NB4 (cell line): Measurements from ENCODE around the gene ATXN1.
"Not testable (repeated sequence)": the region's sequence is repeated elsewhere in the genome, so short reads cannot be mapped to it uniquely, and the experiment has no call there.

ENCODE experiments used
- DNase-seq: peaks from one replicate; pipeline ENCODE4 v3.0.0; 2010; ENCODE audit warnings: low read depth
- H3K4me3 ChIP-seq: one replicate; pipeline ENCODE4 v1.5.1; 2011; ENCODE audit warnings: mild to moderate bottlenecking, low read depth, low read length, moderate library complexity
- MYC ChIP-seq: IDR thresholded peaks from 2 replicates; pipeline ENCODE4 v1.6.1; 2011; ENCODE audit warnings: low read depth, low read length
- POLR2A ChIP-seq: IDR thresholded peaks from 2 replicates; pipeline ENCODE4 v1.6.1; 2011; ENCODE audit warnings: mild to moderate bottlenecking; ENCODE audit not compliant: insufficient read length; ENCODE audit errors: extremely low read depth
- TF ChIP-seq, protein P1 (sequence below): IDR thresholded peaks from 2 replicates; pipeline ENCODE4 v1.6.1; 2011; ENCODE audit warnings: low read depth, low read length
- TF ChIP-seq, protein P2 (sequence below): IDR thresholded peaks from one replicate; pipeline ENCODE4 v1.5.1; 2012; ENCODE audit warnings: low read depth, low read length

The ATXN1 gene

DNA sequence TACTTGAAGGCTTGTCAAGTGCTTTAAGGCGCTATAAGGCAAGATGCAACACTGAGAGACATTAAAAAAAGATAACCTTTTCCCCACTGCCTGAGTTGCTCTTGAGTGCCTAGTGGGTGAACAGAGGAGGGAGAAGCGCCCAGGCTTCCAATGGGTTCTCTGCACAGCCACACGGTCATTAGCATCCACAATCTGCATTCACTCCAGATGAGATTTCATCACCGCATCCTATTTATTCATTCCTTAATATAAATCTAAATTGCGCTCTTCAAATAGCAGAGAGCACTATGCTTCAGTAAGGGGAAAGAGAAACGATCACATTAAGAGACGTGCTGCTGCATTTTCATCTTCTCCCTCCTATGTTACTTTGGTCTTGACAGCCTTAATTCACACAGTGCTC is 219.2 kb downstream of the ATXN1 start:
- TF ChIP-seq MYC = no peak
- TF ChIP-seq, protein P1, sequence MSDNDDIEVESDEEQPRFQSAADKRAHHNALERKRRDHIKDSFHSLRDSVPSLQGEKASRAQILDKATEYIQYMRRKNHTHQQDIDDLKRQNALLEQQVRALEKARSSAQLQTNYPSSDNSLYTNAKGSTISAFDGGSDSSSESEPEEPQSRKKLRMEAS = no peak
- TF ChIP-seq POLR2A = no peak
- TF ChIP-seq, protein P2, sequence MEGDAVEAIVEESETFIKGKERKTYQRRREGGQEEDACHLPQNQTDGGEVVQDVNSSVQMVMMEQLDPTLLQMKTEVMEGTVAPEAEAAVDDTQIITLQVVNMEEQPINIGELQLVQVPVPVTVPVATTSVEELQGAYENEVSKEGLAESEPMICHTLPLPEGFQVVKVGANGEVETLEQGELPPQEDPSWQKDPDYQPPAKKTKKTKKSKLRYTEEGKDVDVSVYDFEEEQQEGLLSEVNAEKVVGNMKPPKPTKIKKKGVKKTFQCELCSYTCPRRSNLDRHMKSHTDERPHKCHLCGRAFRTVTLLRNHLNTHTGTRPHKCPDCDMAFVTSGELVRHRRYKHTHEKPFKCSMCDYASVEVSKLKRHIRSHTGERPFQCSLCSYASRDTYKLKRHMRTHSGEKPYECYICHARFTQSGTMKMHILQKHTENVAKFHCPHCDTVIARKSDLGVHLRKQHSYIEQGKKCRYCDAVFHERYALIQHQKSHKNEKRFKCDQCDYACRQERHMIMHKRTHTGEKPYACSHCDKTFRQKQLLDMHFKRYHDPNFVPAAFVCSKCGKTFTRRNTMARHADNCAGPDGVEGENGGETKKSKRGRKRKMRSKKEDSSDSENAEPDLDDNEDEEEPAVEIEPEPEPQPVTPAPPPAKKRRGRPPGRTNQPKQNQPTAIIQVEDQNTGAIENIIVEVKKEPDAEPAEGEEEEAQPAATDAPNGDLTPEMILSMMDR = no peak
- no peak for DNase-seq
- H3K4me3 ChIP-seq = no peak overlapping the region

DNA sequence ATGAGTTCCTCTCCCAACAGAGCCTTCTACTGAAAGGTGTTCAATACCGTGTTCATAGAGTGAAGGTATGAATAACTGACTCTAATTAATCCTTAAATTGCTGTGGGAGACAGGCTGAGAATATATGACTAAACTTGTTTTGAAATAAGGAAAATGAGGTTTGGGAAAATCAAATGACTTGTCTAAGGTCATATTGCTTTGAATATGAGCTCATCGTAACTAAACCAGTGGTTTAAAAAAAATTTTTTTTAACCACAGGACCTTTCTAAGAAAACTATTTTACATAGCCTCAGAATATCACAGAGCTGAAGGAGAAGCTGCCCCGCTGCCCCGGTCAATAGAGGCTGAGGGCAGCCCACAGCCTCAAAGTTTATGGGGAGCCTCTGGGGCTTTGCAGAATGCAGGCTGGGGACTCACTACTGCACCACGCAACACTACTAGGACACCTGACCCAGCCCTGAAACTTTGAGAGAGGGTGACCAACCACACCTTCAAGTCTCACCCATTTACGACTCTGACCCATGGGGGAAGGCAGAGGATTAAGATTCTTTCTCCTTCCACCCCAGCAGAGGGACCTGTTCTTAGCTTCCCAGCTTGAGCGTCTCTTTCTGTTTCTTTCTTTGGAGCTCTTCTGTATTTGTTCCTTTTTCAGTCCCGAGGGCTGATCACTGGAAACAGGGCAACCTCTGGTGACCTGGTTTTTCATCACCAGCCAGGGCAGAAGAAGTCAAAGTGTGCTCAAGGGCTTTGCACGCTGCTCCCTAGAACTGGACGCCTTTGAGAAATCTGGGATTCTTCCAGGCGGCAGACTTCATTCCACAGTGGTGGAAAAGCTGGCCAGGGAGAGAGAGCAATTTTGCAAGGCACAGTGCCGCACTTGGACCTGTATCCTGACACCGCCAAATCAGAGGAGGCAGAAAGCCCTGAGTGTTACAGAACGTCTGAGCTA is 220.2 kb downstream of the ATXN1 start:
- no peak overlapping the region for H3K4me3 ChIP-seq
- TF ChIP-seq, protein P1 = no peak
- TF ChIP-seq, protein P2 = no peak
- no peak for TF ChIP-seq POLR2A
- no peak for DNase-seq

DNA sequence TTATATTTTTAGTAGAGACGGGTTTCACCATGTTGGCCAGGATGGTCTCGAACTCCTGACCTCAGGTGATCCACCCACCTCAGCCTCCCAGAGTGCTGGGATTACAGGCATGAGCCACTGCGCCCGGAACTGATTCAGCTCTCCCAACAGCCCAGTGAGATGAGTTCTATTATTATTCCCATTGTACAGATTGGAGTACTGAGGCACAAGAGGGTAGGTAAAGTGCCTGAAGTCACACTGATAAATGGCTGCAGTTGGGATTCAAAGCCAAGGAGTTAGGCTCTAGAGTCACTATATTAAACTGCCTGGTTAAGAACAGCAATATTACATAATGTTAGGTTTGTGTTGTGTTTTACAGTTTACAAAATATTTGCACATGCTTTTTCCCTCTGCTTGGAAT is 220.9 kb downstream of the ATXN1 start:
- not testable (repeated sequence) for DNase-seq, H3K4me3 ChIP-seq

DNA sequence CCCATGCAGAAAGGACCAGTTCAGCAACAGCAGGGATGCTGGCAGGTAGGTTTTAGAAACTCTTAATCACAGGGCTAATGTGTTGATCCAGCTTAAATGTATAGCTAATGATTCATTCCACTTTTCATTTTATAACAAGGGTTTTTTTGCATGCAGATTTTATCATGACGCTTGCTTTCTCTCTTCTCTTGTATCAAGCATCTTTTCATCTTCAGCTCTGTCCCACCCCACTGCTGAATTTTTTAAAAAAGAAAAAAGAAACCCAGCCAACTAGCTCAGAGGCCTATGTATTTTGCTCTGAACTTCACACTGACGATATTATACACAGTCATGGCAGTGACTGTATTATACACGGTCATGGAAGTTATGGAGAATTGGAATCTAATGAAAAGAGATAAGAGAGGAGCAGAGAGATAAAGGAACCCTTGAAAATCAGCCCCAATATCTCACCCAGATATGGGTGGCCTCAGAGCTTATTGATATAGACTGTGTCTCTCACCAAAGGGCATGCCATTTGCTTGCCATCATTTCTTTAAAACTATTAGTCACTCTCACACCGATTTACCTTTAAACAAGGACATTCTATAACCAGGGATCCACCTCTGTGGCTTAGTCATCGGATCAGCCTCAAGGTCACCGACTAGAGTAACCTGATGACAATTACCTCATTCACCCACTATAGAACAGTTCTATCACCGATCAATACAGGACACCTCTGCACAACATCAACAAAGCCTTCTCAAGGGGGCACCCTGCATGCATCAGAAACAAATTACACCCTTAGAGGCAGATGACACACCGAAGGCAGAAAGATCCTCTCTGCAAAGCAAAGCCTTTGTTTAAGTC is 222.0 kb downstream of the ATXN1 start:
- H3K4me3 ChIP-seq = no peak overlapping the region
- TF ChIP-seq, protein P1 = no peak
- TF ChIP-seq MYC (no peak), POLR2A (no peak)
- TF ChIP-seq, protein P2 = no peak
- DNase-seq = no peak

DNA sequence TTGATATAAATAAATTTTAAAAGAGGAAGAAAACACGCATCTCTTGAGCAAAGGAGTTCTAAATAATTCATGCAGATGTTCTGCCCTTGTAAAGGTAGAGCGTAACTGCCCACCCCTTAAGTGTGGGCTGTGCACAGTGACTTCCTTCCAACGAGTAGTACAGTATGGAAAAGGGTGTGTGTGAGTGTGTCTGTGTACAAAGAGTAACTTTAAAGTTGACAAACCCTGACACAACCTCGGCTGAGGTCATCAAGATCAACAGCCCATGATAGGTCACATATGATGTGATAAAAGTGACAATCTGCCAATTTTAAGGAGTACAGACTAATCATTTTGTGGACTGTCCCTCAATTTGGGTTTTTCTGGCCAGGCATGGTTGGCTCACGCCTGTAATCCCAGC is 225.7 kb downstream of the ATXN1 start:
- no peak for TF ChIP-seq MYC
- TF ChIP-seq, protein P1 = no peak
- no peak for TF ChIP-seq POLR2A
- TF ChIP-seq, protein P2 = no peak
- no peak for DNase-seq
- H3K4me3 ChIP-seq = no peak overlapping the region

DNA sequence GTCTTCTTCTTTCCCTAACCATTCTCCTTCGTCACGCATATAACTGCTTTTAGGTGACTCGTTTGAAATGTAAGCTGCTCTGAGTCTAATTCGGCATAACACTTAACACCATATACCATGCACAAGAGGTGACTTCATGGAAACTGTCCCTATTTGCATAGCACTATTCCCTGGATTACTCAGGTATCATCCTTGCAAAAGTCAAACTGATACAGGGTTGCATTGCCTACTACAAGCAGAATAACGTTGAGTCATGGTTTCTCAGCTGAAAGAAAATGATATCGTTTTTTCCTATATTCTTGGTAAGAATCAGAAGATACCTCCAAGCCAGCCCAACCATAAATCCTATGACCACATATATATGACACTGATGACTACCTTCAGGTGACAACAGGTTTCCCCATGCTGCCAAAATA is 227.5 kb downstream of the ATXN1 start:
- TF ChIP-seq POLR2A (no peak), MYC (no peak)
- TF ChIP-seq, protein P2 = no peak
- TF ChIP-seq, protein P1 = no peak
- H3K4me3 ChIP-seq = no peak overlapping the region
- no peak for DNase-seq
